Fibroblast of villous mesenchyme (primary cell): ENCODE measurements around the gene TTC23L. TPM values are rescaled to one million over a fixed set of nuclear protein-coding genes. Genes with fewer than 3 reads are reported as not detected.

Source experiments
- DNase-seq: peaks from one replicate; pipeline ENCODE4 v3.0.0-alpha.2; 2010; ENCODE audit warnings: low read depth
- H3K4me3 ChIP-seq: 2 replicates; pipeline ENCODE4 v1.5.1; 2011; ENCODE audit warnings: low read depth, mild to moderate bottlenecking, low read length
- total RNA-seq: library from RNA; depleted of rRNA; stranded (reverse); fragments of >200 nt; gene quantifications from 2 replicates; pipeline ENCODE4 v1.2.3, GENCODE V29; 2012
- TF ChIP-seq, protein P1 (sequence below): IDR thresholded peaks from 2 replicates; pipeline ENCODE4 v1.5.1; 2012; ENCODE audit warnings: low read depth, mild to moderate bottlenecking, low read length; ENCODE audit not compliant: insufficient read depth

Gene TTC23L
- total RNA-seq: under 0.01 TPM in 1 of 2 replicates, not detected in the other

- DNase-seq: peak; percentile 83
- H3K4me3 ChIP-seq: peak within 1 kb of the TSS; percentile 76
- TF ChIP-seq, protein P1, sequence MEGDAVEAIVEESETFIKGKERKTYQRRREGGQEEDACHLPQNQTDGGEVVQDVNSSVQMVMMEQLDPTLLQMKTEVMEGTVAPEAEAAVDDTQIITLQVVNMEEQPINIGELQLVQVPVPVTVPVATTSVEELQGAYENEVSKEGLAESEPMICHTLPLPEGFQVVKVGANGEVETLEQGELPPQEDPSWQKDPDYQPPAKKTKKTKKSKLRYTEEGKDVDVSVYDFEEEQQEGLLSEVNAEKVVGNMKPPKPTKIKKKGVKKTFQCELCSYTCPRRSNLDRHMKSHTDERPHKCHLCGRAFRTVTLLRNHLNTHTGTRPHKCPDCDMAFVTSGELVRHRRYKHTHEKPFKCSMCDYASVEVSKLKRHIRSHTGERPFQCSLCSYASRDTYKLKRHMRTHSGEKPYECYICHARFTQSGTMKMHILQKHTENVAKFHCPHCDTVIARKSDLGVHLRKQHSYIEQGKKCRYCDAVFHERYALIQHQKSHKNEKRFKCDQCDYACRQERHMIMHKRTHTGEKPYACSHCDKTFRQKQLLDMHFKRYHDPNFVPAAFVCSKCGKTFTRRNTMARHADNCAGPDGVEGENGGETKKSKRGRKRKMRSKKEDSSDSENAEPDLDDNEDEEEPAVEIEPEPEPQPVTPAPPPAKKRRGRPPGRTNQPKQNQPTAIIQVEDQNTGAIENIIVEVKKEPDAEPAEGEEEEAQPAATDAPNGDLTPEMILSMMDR: no peak
Observed at GRCh38 chr5:34838785-34839714, at the start of gene TTC23L. TTC23L (plus strand) TSS chr5:34839164; CDS start chr5:34840672, 1,508 bp downstream.

- TF ChIP-seq, protein P1: no peak
- H3K4me3 ChIP-seq: no peak overlapping the region
- no peak for DNase-seq
Observed at GRCh38 chr5:34789639-34790038, 49.3 kb upstream of the TTC23L start.

DNA sequence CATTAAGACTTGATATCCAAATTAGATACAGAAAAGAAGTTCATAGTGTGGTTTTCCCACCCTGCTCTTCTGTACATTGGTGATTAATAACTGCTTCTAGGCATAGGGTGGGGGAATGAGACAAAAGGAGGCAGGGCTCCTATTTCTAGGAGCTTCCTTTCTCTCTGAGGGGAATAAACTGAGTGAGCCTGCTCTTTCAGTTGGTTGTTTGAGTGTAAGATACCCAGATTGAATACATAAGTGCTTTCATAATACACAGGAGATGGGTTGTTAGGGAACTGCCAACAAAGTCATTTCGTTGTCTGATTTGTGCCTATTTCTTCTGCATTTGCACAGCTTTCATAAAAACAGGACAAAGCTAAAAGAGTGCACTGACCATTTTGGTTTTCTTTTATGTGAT, 48.9 kb upstream of the TTC23L start:
- no peak overlapping the region for H3K4me3 ChIP-seq
- DNase-seq: no peak
- TF ChIP-seq, protein P1: no peak

GRCh38 chr5:34791761-34792244, 47.2 kb upstream of the TTC23L start:
- DNase-seq: peak; percentile 76
- TF ChIP-seq, protein P1: no peak
- H3K4me3 ChIP-seq: peak overlapping the region; percentile 10

- no peak overlapping the region for H3K4me3 ChIP-seq
- TF ChIP-seq, protein P1: no peak
- no peak for DNase-seq
Observed at GRCh38 chr5:34802834-34803563, 36.0 kb upstream of the TTC23L start.

GRCh38 chr5:34803974-34804732, 34.8 kb upstream of the TTC23L start:
- H3K4me3 ChIP-seq: no peak overlapping the region
- TF ChIP-seq, protein P1: no peak
- DNase-seq: peak; percentile 53
